ENCODE results near the gene ZDHHC17.

GRCh38 chr12:76881142-76881541 is 117.2 kb downstream of the ZDHHC17 start:
- TF ChIP-seq CTCF (conservative IDR thresholded peaks at IDR 0.05; ENCODE audit: low read depth, low read length), result no peak
- no peak for TF ChIP-seq EZH2phosphoT487 (IDR thresholded peaks at IDR 0.05; ENCODE audit: borderline replicate concordance, low read length)

All from PC-3 (cell line).